Fibroblast of skin of back (primary cell): ENCODE results near the gene DPF1.

Source experiments
- DNase-seq: peaks from one replicate; pipeline ENCODE4 v3.0.0-alpha.2; 2013

The DPF1 gene

DNA sequence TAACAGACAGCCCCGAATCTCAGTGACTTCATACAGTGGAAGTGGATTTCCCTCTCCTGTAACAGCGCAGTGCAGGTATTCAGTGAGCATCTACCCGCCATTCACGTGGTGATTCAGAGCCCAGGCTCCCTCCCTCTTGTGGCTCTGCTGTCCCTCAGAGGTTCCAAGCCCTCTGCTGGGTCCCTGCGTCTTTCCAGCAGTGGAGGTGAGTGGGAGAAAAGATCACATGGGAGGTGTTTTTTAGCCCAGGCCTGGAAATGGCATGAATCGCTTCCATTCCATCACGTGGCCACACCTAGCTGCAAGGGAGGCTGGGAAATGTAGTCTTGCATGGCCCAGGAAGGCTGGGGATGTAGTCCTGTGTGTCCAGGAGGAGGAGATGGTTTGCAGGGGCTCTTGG lies 61.4 kb downstream of the DPF1 start:
- DNase-seq: no peak

DNA sequence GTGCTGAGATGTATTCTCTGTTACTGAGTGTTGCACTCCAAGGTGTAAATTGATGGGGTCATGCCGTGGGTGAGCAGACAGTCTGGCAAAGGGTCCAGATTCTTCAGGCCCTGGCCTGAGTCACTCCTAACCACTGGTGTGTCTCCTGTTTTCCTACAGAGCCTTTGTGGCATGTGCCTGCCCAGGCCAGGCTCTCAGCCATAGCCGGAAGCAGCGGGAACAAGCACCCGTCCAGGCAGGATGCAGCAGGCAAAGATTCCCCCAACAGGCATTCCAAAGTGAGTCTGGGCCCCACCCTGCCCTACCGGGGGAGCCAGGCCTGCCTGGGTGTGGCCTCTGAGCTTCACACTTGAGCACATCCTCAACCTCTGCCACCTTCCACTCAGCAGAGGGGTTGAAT lies 61.9 kb downstream of the DPF1 start:
- DNase-seq: no peak
